HCT116 (cell line): Measurements from ENCODE around the gene SLC1A3. TPM values are rescaled to one million over a fixed set of nuclear protein-coding genes. Genes with fewer than 3 reads are reported as not detected.

ENCODE experiments used
- ATAC-seq: fragments of 200-7000 bp; cut with Tn5 transposase; 2 replicates; pipeline ENCODE4 v1.9.1; 2020; ENCODE audit warnings: mild to moderate bottlenecking, moderate library complexity
- BruUV-seq: library from RNA; stranded (reverse); fragments of 400-500 nt; replicated peaks from 2 replicates; lab custom pipeline; 2021; lab: Mats Ljungman, UMichigan
- CTCF ChIA-PET: fragments of 300-600 bp; sonication (Branson Sonifier 250); formaldehyde crosslinking; loops from one replicate; lab custom pipeline; 2021; ENCODE audit warnings: antibody characterized with exemption; lab: Charles Lee
- POLR2A ChIA-PET: fragments of 300-600, 350-600 bp; sonication (Branson Sonifier 250); formaldehyde crosslinking; loops from one replicate; lab custom pipeline; 2021; ENCODE audit warnings: antibody characterized with exemption; lab: Charles Lee
- RAD21 ChIA-PET, 2 experiments: fragments of 300-600 bp; sonication (Branson Sonifier 250); formaldehyde crosslinking; loops; one replicate each; lab custom pipeline; 2023; ENCODE audit warnings: low total read pairs in 2 of 2; ENCODE audit not compliant: uncharacterized antibody in 2 of 2, unreplicated experiment in 2 of 2, low non-redundant PET in 1 of 2; lab: Charles Lee
- DNase-seq: peaks from one replicate; pipeline ENCODE4 v3.0.0-alpha.2; 2010; ENCODE audit warnings: low read depth, low spot score
- H2AFZ ChIP-seq: fragments of 200-600 bp; shearing (Covaris generic), sonication (generic); 2 replicates; pipeline ENCODE4 v1.6.1; 2017; ENCODE audit warnings: low read depth, mixed run types, mixed read lengths, antibody characterized with exemption, low read length; ENCODE audit not compliant: poor library complexity, severe bottlenecking
- H3K27ac ChIP-seq: 2 replicates; pipeline ENCODE4 v1.5.1; 2012; ENCODE audit warnings: low read depth, low read length
- H3K27me3 ChIP-seq: fragments of 200-600 bp; sonication (generic); 2 replicates; pipeline ENCODE4 v1.6.1; 2016; ENCODE audit warnings: mixed run types, low read length, mixed read lengths; ENCODE audit not compliant: insufficient read depth
- H3K36me3 ChIP-seq, 2 experiments: fragments of 200-500 bp in 1 of 2; fragments of 200-600 bp in 1 of 2; sonication (Bioruptor generic) in 1 of 2; sonication (generic) in 1 of 2; 2 replicates each; pipeline versions ENCODE4 v1.5.1 to v1.6.1; 2014 to 2016; ENCODE audit warnings: low read length in 2 of 2, inconsistent platforms in 1 of 2, mixed read lengths in 1 of 2, mixed run types in 1 of 2; ENCODE audit not compliant: insufficient read depth in 2 of 2, control insufficient read depth in 1 of 2
- H3K4me1 ChIP-seq, 2 experiments: fragments of 200-600 bp in 1 of 2; sonication (generic) in 1 of 2; 2 replicates each; pipeline versions ENCODE4 v1.5.1 to v1.6.1; 2012 to 2017; ENCODE audit warnings: low read length in 2 of 2, inconsistent platforms in 1 of 2, mild to moderate bottlenecking in 1 of 2, mixed read lengths in 1 of 2, mixed run types in 1 of 2, moderate library complexity in 1 of 2; ENCODE audit not compliant: insufficient read depth in 2 of 2, control insufficient read depth in 1 of 2
- H3K4me2 ChIP-seq: fragments of 200-600 bp; sonication (generic); 2 replicates; pipeline ENCODE4 v1.6.1; 2017; ENCODE audit warnings: mixed run types, low read length, mixed read lengths
- H3K4me3 ChIP-seq, 2 experiments: fragments of 200-600 bp in 1 of 2; sonication (generic) in 1 of 2; replicated peaks in 1 of 2; 2 replicates each; pipeline ENCODE4 v1.5.1; 2011 to 2016; ENCODE audit warnings: low read length in 2 of 2, control low read depth in 1 of 2, low read depth in 1 of 2, mild to moderate bottlenecking in 1 of 2, mixed read lengths in 1 of 2, mixed run types in 1 of 2
- H3K79me2 ChIP-seq: fragments of 200-600 bp; sonication (generic); 2 replicates; pipeline ENCODE4 v1.6.1; 2017; ENCODE audit warnings: mild to moderate bottlenecking, mixed run types, low read length, moderate library complexity, mixed read lengths; ENCODE audit not compliant: insufficient read depth
- H3K9ac ChIP-seq: fragments of 200-600 bp; sonication (generic); 2 replicates; pipeline ENCODE4 v1.6.1; 2016; ENCODE audit warnings: low read length, mixed read lengths
- H3K9me2 ChIP-seq: fragments of 200-600 bp; sonication (generic), shearing (Covaris generic); 2 replicates; pipeline ENCODE4 v1.6.1; 2017; ENCODE audit warnings: mixed run types, mild to moderate bottlenecking, moderate library complexity; ENCODE audit not compliant: insufficient read depth
- H3K9me3 ChIP-seq, 2 experiments: fragments of 200-500 bp in 1 of 2; fragments of 200-600 bp in 1 of 2; sonication (Bioruptor generic) in 1 of 2; sonication (generic) in 1 of 2; 2 replicates each; pipeline ENCODE4 v1.6.1; 2014 to 2017; ENCODE audit warnings: low read length in 2 of 2, mixed read lengths in 2 of 2, inconsistent platforms in 1 of 2, low read depth in 1 of 2, mild to moderate bottlenecking in 1 of 2, mixed run types in 1 of 2, moderate library complexity in 1 of 2; ENCODE audit not compliant: control insufficient read depth in 1 of 2, insufficient read depth in 1 of 2
- H4K20me1 ChIP-seq: fragments of 200-600 bp; sonication (generic), shearing (Covaris generic); 2 replicates; pipeline ENCODE4 v1.6.1; 2017; ENCODE audit warnings: mixed run types, mild to moderate bottlenecking, moderate library complexity; ENCODE audit not compliant: insufficient read depth
- CBX3 ChIP-seq: IDR thresholded peaks from 2 replicates; pipeline ENCODE4 v1.6.1; 2012; ENCODE audit warnings: low read depth
- CTCF ChIP-seq, 3 experiments: fragments of 200-600 bp in 1 of 3; sonication (generic) in 1 of 3; IDR thresholded peaks in 2 of 3; conservative IDR thresholded peaks in 1 of 3; 2 replicates each; pipeline ENCODE4 v1.5.1; 2012 to 2017; ENCODE audit warnings: low read depth in 2 of 3, low read length in 2 of 3, antibody characterized with exemption in 1 of 3, borderline replicate concordance in 1 of 3, control low read depth in 1 of 3, mild to moderate bottlenecking in 1 of 3, mixed read lengths in 1 of 3, mixed run types in 1 of 3, moderate library complexity in 1 of 3; ENCODE audit not compliant: insufficient read depth in 1 of 3
- EGR1 ChIP-seq: IDR thresholded peaks from 2 replicates; pipeline ENCODE4 v1.6.1; 2012; ENCODE audit warnings: low read depth
- EZH2 ChIP-seq: fragments of 200-600 bp; sonication (generic); IDR thresholded peaks from 2 replicates; pipeline ENCODE4 v1.6.1; 2017; ENCODE audit warnings: antibody characterized with exemption, mixed run types
- EZH2phosphoT487 ChIP-seq: fragments of 200-600 bp; IDR thresholded peaks from 2 replicates; pipeline ENCODE4 v1.6.1; 2018; ENCODE audit warnings: antibody characterized with exemption, borderline replicate concordance
- JUND ChIP-seq: IDR thresholded peaks from 2 replicates; pipeline ENCODE4 v1.6.1; 2012
- MAX ChIP-seq: IDR thresholded peaks from 2 replicates; pipeline ENCODE4 v1.6.1; 2012
- POLR2AphosphoS5 ChIP-seq: IDR thresholded peaks from 2 replicates; pipeline ENCODE4 v1.6.1; 2011; ENCODE audit warnings: mild to moderate bottlenecking, low read depth, low read length, moderate library complexity
- RAD21 ChIP-seq: IDR thresholded peaks from 2 replicates; pipeline ENCODE4 v1.6.1; 2012; ENCODE audit warnings: low read depth, mild to moderate bottlenecking
- REST ChIP-seq: IDR thresholded peaks from 2 replicates; pipeline ENCODE4 v1.6.1; 2012; ENCODE audit warnings: low read depth
- SIN3A ChIP-seq: IDR thresholded peaks from 2 replicates; pipeline ENCODE4 v1.6.1; 2012; ENCODE audit warnings: low read depth
- SP1 ChIP-seq: IDR thresholded peaks from 2 replicates; pipeline ENCODE4 v1.6.1; 2012; ENCODE audit warnings: low read depth
- SRF ChIP-seq: IDR thresholded peaks from 2 replicates; pipeline ENCODE4 v1.6.1; 2012; ENCODE audit warnings: low read depth
- TCF7L2 ChIP-seq: IDR thresholded peaks from 2 replicates; pipeline ENCODE4 v1.7.0; 2011; ENCODE audit warnings: borderline replicate concordance, inconsistent platforms; ENCODE audit not compliant: insufficient read depth, insufficient read length; ENCODE audit errors: extremely low read depth
- YY1 ChIP-seq: IDR thresholded peaks from 2 replicates; pipeline ENCODE4 v1.6.1; 2011; ENCODE audit warnings: low read length, low read depth, moderate library complexity, mild to moderate bottlenecking; ENCODE audit not compliant: insufficient replicate concordance; ENCODE audit errors: extremely low read depth
- ZBTB33 ChIP-seq: IDR thresholded peaks from 2 replicates; pipeline ENCODE4 v1.6.1; 2011; ENCODE audit warnings: mild to moderate bottlenecking, low read length, moderate library complexity; ENCODE audit not compliant: insufficient replicate concordance; ENCODE audit errors: extremely low read depth
- ZFX ChIP-seq: fragments of 450-650 bp; IDR thresholded peaks from 2 replicates; pipeline ENCODE4 v1.6.1; 2017
- intact Hi-C: fragments of 100-400 bp; cut with micrococcal nuclease; formaldehyde crosslinking; loops from 2 replicates; pipeline ENCODE4 v1.10.0; 2022
- total RNA-seq: library from RNA; stranded (reverse); gene quantifications from one replicate; pipeline ENCODE4 v1.2.1, GENCODE V29; 2021; ENCODE audit not compliant: unreplicated experiment

SLC1A3 gene
- total RNA-seq, 1 experiment from 2014 or later = 12.9 TPM

GRCh38 chr5:36692791-36693763, 86.7 kb downstream of the SLC1A3 start:
- Histone ChIP-seq H3K79me2 (no peaks in the 10 kb centered on the region), H3K9me2 (no peaks in the 10 kb centered on the region), H3K4me2 (peak overlapping the region; percentile 47), H3K9me3 (no peaks in the 10 kb centered on the region), H3K9ac (no peak overlapping the region), H4K20me1 (no peaks in the 10 kb centered on the region), H3K27me3 (no peaks in the 10 kb centered on the region), H3K4me3 (no peak overlapping the region), H2AFZ (peak overlapping the region; percentile 67)
- peak; percentile 51 for DNase-seq
- RAD21 ChIA-PET = interaction anchor here (1.0 to 1.2 kb wide), 2 partner anchors 278 kb away, joined by 3 to 5 read pairs; no protein-coding TSS in a partner anchor
- TF ChIP-seq EZH2phosphoT487 (no peak), EZH2 (no peak), SP1 (no peak), MAX (no peak), CBX3 (no peak), ZBTB33 (no peak), TCF7L2 (no peak), CTCF (IDR thresholded peaks at IDR 0.05 in 2 of 3, conservative IDR thresholded peaks at IDR 0.05 in 1 of 3; ENCODE audit: borderline replicate concordance in 1 of 3, insufficient read depth in 1 of 3, low read depth in 2 of 3, low read length in 2 of 3) (peak; percentile 71 to 85 (median 85)), YY1 (no peak), ZFX (no peak), JUND (no peak), REST (no peak), RAD21 (peak; percentile 91), SRF (no peak), POLR2AphosphoS5 (no peak), EGR1 (no peak), SIN3A (no peak)
- TF ChIP-seq, all 23 proteins: peak for 2
- BruUV-seq = no TSS peak
- Histone ChIP-seq H3K27ac (no peak overlapping the region), H3K36me3 (no peaks in the 10 kb centered on the region), H3K4me1 (peaks cover 8 to 22% of the 10 kb centered on the region in 2 experiments; a peak in 2 of 4 replicates)
- peak; percentile 72 for ATAC-seq
- CTCF ChIA-PET = interaction anchor here (1.0 to 2.9 kb wide), 7 partner anchors 269 to 614 kb away, joined by 3 to 32 read pairs (median 5); no protein-coding TSS in a partner anchor
- intact Hi-C loops = loop anchor here (1.0 to 5.0 kb wide), 4 partner anchors 278 to 731 kb away; no protein-coding TSS in a partner anchor
- POLR2A ChIA-PET = interaction anchor here (1.5 kb wide), 1 partner anchor 278 kb away, joined by 3 read pairs; no protein-coding TSS in a partner anchor
